Hematopoietic multipotent progenitor cell treated with erythropoietin and hydrocortisone succinate and interleukin-3 and kit ligand, for 4 days (in vitro differentiated cells): Measurements from ENCODE around the gene GRK1.

Experiments used
- DNase-seq: peaks from one replicate; pipeline ENCODE4 v3.0.0-alpha.2; 2015

Gene GRK1

GRCh38 chr13:113730831-113731191 is 63.8 kb downstream of the GRK1 start:
- DNase-seq, result peak; percentile 31

GRCh38 chr13:113731192-113732175 is 64.5 kb downstream of the GRK1 start:
- DNase-seq, result no peak

GRCh38 chr13:113732176-113732960 is 65.3 kb downstream of the GRK1 start:
- peak; percentile 35 for DNase-seq

GRCh38 chr13:113732961-113733950 is 66.2 kb downstream of the GRK1 start:
- no peak for DNase-seq

GRCh38 chr13:113734099-113734825 is 67.2 kb downstream of the GRK1 start:
- no peak for DNase-seq

GRCh38 chr13:113734826-113735125 is 67.8 kb downstream of the GRK1 start:
- no peak for DNase-seq

- DNase-seq, result no peak
Measured at GRCh38 chr13:113735194-113735593, 68.2 kb downstream of the GRK1 start.

GRCh38 chr13:113735750-113736149 is 68.7 kb downstream of the GRK1 start:
- no peak for DNase-seq

GRCh38 chr13:113736258-113736731 is 69.3 kb downstream of the GRK1 start:
- peak; percentile 44 for DNase-seq

GRCh38 chr13:113737803-113738202 is 70.8 kb downstream of the GRK1 start:
- no peak for DNase-seq

- no peak for DNase-seq
Measured at GRCh38 chr13:113739527-113740285, 72.7 kb downstream of the GRK1 start.

GRCh38 chr13:113740286-113740556 is 73.2 kb downstream of the GRK1 start:
- DNase-seq, result no peak

- DNase-seq, result no peak
Measured at GRCh38 chr13:113740661-113741060, 73.6 kb downstream of the GRK1 start.

- peak; percentile 86 for DNase-seq
Measured at GRCh38 chr13:113741191-113741668, 74.2 kb downstream of the GRK1 start.

GRCh38 chr13:113742000-113742441 is 75.0 kb downstream of the GRK1 start:
- peak; percentile 85 for DNase-seq

GRCh38 chr13:113742445-113743120 is 75.6 kb downstream of the GRK1 start:
- no peak for DNase-seq

GRCh38 chr13:113743366-113744195 is 76.6 kb downstream of the GRK1 start:
- DNase-seq, result no peak

- DNase-seq, result no peak
Measured at GRCh38 chr13:113744197-113745000, 77.4 kb downstream of the GRK1 start.

GRCh38 chr13:113745059-113745458 is 78.0 kb downstream of the GRK1 start:
- no peak for DNase-seq
